AG04450 (cell line): Measurements from ENCODE around the gene ARHGEF12. TPM values are rescaled to one million over a fixed set of nuclear protein-coding genes. Genes with fewer than 3 reads are reported as not detected.

Experiments used
- CTCF ChIA-PET: fragments of 300-600, 350-600 bp; formaldehyde crosslinking; extraction: SDS; loops from one replicate; lab custom pipeline; 2022; ENCODE audit warnings: antibody characterized with exemption, inconsistent platforms; lab: Charles Lee
- POLR2A ChIA-PET: fragments of 350-600 bp; formaldehyde crosslinking; extraction: SDS; loops from one replicate; lab custom pipeline; 2021; ENCODE audit warnings: antibody characterized with exemption, inconsistent platforms; lab: Yijun Ruan, JAX
- DNase-seq: peaks from one replicate; pipeline ENCODE4 v3.0.0-alpha.2; 2011; ENCODE audit warnings: low read depth, low spot score
- H3K27ac ChIP-seq: one replicate; pipeline ENCODE4 v1.5.1; 2012; ENCODE audit warnings: low read depth, low read length, control low read depth
- H3K27me3 ChIP-seq: one replicate; pipeline ENCODE4 v1.6.0; 2012; ENCODE audit warnings: low read length; ENCODE audit not compliant: control insufficient read depth, insufficient read depth
- H3K4me3 ChIP-seq: 2 replicates; pipeline ENCODE4 v1.5.1; 2011; ENCODE audit warnings: mild to moderate bottlenecking, low read depth, low read length, control low read depth
- H3K9me3 ChIP-seq: 2 replicates; pipeline ENCODE4 v1.5.1; 2012; ENCODE audit warnings: low read length; ENCODE audit not compliant: control insufficient read depth, insufficient read depth
- CTCF ChIP-seq: IDR thresholded peaks from 2 replicates; pipeline ENCODE4 v1.5.1; 2011; ENCODE audit warnings: low read depth, low read length, control low read depth, inconsistent platforms
- polyA plus RNA-seq: library from polyadenylated mRNA; depleted of rRNA; stranded (reverse); fragments of >200 nt; gene quantifications from 2 replicates; pipeline ENCODE4 v1.2.3, GENCODE V29; 2011

Gene ARHGEF12
- polyA plus RNA-seq, 1 experiment, result 64.8 TPM

- ChIA-PET CTCF (interaction anchor here (0.6 to 1.7 kb wide), 9 partner anchors 9 to 370 kb away, joined by 3 to 8 read pairs (median 4); no protein-coding TSS in a partner anchor), POLR2A (interaction anchor here (0.8 to 1.7 kb wide), 6 partner anchors 19 to 101 kb away, joined by 3 to 15 read pairs (median 5); partner anchors contain the start of gene ARHGEF12)
- DNase-seq, result peak; percentile 95
- H3K9me3 ChIP-seq, result no peaks in the 10 kb centered on the region
- H3K27ac ChIP-seq, result peak overlapping the region; percentile 89
- no peak overlapping the region for H3K4me3 ChIP-seq
- TF ChIP-seq CTCF, result no peak
- H3K27me3 ChIP-seq, result no peaks in the 10 kb centered on the region
Measured at GRCh38 chr11:120432056-120433018, 96.1 kb downstream of the ARHGEF12 start.

GRCh38 chr11:120441592-120441991 is 105.4 kb downstream of the ARHGEF12 start:
- ChIA-PET POLR2A (no interaction called here), CTCF (interaction anchor here (0.6 to 2.1 kb wide), 2 partner anchors 9 to 243 kb away, joined by 3 to 8 read pairs; no protein-coding TSS in a partner anchor)
- Histone ChIP-seq H3K27me3 (no peaks in the 10 kb centered on the region), H3K27ac (no peak overlapping the region), H3K4me3 (no peak overlapping the region), H3K9me3 (no peaks in the 10 kb centered on the region)
- TF ChIP-seq CTCF, result no peak
- DNase-seq, result no peak

- H3K9me3 ChIP-seq, result no peaks in the 10 kb centered on the region
- H3K4me3 ChIP-seq, result no peak overlapping the region
- ChIA-PET POLR2A (no interaction called here), CTCF (interaction anchor here (0.6 to 2.1 kb wide), 2 partner anchors 10 to 242 kb away, joined by 3 to 8 read pairs; no protein-coding TSS in a partner anchor)
- H3K27ac ChIP-seq, result no peak overlapping the region
- TF ChIP-seq CTCF, result no peak
- H3K27me3 ChIP-seq, result no peaks in the 10 kb centered on the region
- DNase-seq, result no peak
Measured at GRCh38 chr11:120442031-120442430, 105.8 kb downstream of the ARHGEF12 start.

- no peak for TF ChIP-seq CTCF
- POLR2A ChIA-PET, result no interaction called here
Measured at GRCh38 chr11:120446802-120447201, 110.6 kb downstream of the ARHGEF12 start.

GRCh38 chr11:120448240-120448639 is 112.0 kb downstream of the ARHGEF12 start:
- H3K27me3 ChIP-seq, result no peaks in the 10 kb centered on the region
- POLR2A ChIA-PET, result no interaction called here
- H3K27ac ChIP-seq, result no peak overlapping the region
- H3K9me3 ChIP-seq, result no peaks in the 10 kb centered on the region
- CTCF ChIA-PET, result no interaction called here
- no peak for TF ChIP-seq CTCF
- DNase-seq, result no peak
- no peak overlapping the region for H3K4me3 ChIP-seq

More at GRCh38 chr11:120446802-120447201, 110.6 kb downstream of the ARHGEF12 start:
- no peak overlapping the region for H3K27ac ChIP-seq
- CTCF ChIA-PET, result no interaction called here
- no peaks in the 10 kb centered on the region for H3K9me3 ChIP-seq
- no peaks in the 10 kb centered on the region for H3K27me3 ChIP-seq
- DNase-seq, result no peak
- H3K4me3 ChIP-seq, result no peak overlapping the region
